ENCODE results near the gene MTRF1L.
"Not testable (repeated sequence)": the region's sequence is repeated elsewhere in the genome, so short reads cannot be mapped to it uniquely, and the experiment has no call there.

MTRF1L gene

DNA sequence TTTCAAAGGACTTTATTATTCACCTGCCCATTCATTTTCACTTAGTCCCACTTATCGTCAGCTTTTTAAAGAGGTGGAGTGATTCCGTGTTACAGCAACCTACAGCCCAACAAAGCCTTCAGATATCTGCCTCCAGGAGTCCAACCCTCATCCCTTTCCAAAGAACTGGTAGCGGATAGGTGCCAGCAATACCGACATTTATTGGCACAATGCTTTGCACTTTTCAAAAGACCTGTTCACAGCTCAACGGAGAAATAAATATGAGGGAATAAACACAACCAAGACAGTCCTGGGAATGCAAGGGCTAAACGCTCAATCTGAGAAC is 819 bp upstream of the MTRF1L start:
- DNase-seq (ENCODE audit: low spot score): no peak

DNA sequence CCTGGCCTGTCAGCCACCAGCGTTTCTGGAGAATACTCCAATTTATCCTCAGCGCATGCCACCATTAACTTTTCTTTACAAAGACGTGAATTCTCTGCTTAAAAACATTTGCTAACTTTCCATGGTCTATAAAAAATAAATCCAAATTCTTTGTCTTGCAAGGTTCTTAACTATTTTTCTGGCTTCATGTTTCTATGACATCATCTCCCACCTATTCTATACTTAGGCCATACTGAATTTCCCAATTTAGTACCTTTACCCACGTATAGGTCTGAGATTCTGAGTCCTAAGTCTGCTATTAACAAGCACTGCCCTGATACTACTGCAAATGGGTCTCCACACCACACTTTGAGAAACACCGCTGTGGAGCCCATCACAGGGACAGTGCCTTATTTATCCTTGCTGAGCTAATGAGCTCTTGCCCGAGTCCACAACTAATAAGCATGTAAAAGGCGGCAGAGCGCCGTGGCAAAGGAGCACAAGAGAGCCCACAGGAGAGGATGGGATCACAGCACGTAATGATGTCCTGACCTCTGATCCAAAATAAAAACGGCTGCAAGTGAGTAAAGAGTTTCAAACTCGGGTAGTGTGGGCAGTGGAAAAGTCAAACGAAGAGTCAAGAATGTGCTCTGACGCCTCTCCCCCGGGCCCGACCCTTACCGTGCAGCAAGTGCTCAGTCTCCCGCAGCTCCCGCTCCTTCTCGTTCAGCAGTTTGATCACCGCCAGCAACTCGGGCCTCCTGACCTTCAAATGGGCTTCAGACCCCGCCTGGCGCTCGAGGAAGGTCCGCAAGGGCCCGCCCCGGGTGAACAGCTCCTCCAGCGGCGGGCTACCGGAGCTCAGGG is 519 bp downstream of the MTRF1L start:
- no peak for DNase-seq (ENCODE audit: low spot score)

DNA sequence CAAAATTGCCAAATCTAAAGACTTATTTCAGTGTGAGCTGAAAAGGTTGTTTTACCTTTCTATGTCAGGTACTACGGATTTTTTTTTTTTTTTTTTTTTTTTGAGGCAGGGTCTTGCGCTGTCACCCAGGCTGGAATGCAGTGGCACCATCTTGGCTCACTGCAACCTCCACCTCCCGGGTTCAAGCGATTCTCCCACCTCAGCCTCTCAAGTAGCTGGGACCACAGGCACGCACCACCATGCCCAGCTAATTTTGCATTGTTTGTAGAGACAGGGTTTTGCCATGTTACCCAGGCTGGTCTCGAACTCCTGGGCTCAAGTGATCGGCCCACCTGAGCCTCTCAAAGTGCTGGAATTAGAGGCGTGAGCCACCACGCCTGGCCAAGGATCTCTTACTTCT is 1.7 kb downstream of the MTRF1L start:
- DNase-seq (ENCODE audit: low spot score): not testable (repeated sequence)

DNA sequence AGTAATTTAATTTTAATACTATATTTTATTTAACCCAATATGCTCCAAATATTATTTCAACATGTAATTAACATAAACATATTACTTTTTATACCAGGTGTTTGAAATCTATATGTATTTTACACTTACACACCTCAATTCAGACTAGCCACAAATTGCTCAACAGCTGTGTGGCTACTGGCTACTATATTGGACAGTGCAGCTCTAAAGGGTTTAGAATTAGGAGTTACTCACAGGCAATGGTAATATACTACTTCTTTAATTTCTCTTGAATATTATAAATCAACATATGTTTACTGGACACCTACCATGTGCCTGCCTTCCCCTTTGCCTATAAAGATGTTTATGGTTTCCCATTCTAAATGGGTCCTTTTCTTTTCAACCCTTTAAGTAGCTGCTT is 2.3 kb downstream of the MTRF1L start:
- no peak for DNase-seq (ENCODE audit: low spot score)

DNA sequence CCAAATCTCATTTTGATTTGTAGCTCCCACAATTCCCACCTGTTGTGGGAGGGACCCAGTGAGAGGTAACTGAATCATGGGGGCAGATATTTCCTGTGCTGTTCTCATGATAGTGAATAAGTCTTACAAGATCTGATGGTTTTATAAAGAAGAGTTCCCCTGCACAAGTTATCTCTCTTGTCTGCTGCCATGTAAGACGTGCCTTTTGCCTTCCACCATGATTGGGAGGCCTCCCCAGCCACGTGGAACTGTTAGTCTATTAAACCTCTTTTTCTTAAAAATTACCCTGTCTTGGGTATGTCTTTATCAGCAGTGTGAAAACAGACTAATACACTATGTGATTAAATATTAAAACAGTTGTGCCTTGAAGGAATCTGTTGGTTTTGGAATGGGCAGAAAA is 3.0 kb downstream of the MTRF1L start:
- DNase-seq (ENCODE audit: low spot score): not testable (repeated sequence)

DNA sequence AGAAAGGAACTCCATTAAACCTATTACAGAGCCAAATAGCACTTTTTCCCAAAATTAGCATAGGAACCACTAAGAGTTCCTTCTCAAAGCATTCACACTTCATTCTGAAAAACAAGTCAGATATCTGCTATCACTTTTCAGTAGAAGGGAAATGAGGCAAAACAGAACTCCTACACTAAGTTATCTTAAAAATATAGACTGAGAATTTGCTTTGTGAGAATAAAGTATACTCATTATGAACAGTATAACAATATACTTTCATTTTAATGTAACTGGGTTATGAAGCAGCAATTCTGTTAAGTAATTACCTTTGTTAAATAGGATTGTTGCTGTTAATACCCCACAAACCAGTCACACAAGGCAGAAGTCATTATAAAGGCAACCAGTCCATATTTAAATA is 8.7 kb downstream of the MTRF1L start:
- no peak for DNase-seq (ENCODE audit: low spot score)

DNA sequence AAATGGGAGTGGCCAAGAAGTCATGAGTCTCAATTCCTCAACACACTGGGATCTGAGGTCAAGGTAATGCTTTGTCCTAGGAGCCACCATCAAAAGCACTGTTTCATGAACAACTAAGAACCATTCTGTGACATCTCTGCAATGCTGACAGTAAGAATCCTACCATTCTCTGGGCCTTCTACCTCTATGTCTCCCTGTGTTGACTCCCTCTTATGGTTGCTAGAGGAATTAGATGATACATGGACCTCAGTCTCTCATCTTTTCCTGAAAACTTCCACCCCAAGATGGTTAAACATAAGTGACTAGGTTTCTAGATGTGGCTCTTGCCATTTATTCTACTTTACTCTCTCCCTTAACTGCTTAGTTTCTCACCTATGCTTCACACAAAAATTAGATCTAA is 9.1 kb downstream of the MTRF1L start:
- no peak for DNase-seq (ENCODE audit: low spot score)

DNA sequence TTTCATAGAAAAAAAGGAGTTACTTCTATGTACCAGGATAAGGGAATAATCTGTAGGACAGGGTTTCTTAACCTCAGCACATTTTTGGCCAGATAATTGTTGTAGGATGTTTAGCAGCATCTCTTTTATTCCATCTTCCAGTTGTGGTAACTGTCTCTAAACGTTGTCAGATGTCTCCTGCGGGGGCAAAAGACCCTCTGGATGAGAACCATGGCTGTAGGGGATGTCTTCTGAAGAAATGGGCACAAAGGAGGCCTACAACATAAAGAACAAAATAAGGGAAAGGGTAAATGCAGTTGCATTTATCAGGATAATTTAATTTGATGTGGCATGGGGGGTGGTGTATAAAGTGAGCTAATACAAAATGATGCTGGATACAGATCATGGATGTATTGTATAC is 15.5 kb downstream of the MTRF1L start:
- no peak for DNase-seq (ENCODE audit: low spot score)

DNA sequence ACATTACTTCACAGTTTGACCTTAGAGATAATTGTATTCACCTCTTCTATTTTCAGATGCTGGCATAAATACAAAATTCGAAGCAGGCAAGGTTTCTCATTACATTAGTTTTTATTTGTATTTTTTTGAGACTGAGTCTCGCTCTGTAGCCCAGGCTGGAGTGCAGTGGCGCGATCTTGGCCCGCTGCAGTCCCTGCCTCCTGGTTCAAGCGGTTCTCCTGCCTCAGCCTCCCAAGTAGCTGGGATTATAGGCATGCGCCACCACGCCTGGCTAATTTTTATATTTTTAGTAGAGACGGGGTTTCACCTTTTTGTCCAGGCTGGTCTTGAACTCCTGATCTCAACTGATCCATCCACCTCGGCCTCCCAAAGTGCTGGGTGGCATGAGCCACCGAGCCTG is 17.2 kb downstream of the MTRF1L start:
- not testable (repeated sequence) for DNase-seq (ENCODE audit: low spot score)

DNA sequence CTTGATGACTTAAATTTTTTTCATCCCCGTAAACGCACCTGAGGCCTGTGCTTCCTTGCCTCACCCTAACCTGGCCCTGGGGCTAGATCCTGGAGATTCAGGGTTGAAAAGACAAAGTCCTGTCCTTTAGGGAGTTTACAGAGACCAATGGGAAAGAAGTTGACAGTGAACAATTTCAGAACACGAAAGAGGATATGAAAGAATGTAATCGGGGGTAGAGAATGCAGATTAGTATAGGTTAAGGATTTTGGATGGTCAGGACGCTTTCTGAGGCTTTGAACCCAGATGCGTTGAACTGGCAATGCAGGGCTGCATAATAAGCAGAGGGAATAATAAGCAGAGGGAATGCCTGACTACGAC is 18.0 kb downstream of the MTRF1L start:
- DNase-seq (ENCODE audit: low spot score): no peak

DNA sequence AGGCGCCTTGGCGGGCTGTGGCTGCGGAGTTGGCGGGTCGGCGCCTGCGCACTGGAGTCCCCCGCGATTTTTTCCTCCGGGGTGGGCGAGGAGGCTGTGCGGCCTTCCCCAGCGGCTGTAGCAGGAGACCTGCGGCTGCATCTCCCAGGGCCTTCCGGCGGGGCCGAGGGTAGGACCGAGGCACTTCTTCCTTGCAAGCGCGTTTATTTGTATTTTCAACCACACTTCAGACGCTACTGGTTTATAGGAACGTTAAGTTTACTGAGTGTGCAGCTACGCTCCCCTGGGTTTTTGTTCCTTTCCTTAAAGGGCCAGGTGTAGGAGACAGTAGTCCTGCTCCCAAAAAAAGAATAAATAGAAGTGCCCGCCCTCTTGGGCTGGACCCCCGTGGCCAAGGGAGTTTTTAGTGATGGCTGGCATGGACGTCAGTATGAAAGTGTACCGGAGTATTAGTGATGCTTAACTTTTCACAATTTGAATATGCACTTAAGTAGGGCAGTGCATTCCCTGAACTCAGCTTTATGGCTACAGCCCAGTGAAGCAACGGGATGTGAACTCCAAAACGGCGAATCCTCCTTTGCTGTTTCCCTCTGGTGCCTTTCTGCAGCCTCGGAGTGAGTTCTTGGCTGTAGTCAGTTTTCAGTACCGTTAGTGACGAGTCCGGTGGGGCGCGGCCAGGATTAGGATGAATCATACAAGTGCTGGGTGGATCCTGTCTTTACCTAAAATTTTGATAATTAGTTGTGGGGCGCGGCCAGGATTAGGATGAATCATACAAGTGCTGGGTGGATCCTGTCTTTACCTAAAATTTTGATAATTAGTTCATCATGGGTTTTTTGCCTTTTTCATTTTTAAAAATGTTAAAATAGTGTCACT is 18.6 kb downstream of the MTRF1L start:
- DNase-seq (ENCODE audit: low spot score): peak; percentile 82

DNA sequence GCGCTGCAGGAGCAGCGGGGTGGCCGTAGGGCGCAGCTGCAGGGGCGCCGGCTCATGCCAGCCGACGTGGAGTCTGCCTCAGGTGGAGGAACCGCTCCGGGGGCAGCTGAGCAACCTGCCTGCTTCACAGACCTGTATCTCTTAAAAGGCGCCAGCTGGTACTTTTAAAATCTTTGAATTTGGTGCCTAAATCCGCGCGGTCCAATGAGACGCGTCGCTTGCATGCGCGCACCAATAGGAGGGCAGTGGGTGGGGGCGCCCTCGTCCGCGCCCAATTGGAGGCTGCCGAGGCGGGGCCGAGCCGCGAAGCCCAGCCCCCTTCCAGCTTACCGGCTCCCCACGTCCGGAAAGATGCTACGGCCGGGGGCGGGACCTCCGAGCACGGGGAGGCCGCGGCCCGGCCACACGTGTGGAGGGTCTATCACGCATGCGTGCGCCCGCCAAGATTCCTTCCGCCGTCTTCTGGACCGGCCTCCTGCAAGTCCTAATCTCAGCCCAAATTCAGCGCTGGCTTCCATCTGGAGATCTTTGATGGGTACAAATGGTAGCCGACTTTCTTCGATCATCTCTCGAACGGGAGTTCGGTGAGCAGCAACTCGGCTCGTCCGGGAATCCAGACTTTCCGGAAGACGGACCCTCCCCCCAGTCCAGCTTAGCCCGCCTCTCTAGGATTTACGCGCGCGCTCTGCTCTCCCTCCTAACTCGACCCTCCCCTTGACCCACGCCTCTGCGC is 19.4 kb downstream of the MTRF1L start, which contains the start of gene FBXO5:
Gene FBXO5 (minus strand): TSS at position 138 of the 733 bp plus-strand sequence. CDS start 82 bp downstream, at position 56.
- DNase-seq (ENCODE audit: low spot score): peak; percentile 80

DNA sequence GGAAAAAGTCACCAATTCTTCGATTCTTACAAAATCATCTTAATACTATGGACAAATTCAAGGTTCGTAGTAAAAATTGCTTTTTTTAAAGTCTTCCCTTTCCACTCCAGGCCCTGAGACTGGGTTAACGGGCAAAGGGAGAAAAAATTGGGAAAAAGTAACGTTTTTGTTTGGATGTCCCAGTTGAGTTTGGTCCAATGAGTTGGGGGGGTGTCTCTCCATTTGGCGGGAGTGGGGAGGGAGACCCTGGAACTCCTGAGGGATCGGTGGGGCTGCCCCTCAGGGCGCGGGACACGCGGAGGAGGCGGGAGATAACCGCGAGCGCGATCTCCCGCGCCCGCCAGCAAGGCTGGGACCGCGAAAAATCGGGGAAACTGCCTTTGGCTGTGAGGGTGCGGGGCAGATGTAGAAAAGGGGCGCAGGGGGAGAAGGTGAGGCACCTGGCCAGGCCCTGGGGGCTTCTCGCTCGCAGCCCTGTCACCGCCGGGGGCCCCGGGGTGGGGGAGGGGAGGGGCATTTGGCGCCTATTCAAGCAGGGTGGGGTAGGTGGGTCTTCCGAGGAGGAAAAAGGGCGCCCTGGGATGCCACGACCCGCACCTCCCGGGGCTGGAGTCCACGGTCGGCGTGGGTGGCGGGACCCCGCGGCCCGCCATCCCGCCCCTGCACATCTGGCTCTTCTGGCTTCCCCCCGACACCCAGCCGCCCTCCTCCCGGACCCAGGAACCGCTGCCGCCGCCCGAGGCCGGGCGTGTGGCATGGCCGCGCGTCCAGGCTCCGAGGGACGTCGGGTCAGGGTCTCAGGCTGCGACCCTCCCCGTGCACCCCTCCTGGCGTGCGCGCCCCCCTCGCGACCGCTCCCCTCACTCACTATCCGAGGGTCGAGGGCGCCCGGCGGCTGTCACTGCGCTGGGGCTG is 20.3 kb downstream of the MTRF1L start:
- DNase-seq (ENCODE audit: low spot score): no peak

DNA sequence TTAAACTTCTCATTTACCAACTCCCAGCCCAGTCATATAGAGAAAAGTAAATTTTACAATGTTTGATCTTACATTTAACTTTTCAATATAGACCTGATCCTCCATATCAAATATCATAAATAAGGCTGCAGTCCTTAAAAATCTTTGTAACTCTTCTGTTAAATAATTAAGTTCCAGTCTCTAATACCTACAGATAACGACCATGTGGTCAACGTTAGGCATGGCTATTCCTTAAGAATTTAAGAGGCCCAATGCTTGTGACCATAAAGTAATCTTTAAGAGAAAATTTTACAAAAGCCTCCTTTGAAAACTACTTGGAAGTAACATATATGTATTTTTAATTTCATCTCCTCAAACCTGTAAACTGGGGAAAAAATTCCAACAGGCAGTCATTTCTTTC is 21.3 kb downstream of the MTRF1L start:
- DNase-seq (ENCODE audit: low spot score): no peak

DNA sequence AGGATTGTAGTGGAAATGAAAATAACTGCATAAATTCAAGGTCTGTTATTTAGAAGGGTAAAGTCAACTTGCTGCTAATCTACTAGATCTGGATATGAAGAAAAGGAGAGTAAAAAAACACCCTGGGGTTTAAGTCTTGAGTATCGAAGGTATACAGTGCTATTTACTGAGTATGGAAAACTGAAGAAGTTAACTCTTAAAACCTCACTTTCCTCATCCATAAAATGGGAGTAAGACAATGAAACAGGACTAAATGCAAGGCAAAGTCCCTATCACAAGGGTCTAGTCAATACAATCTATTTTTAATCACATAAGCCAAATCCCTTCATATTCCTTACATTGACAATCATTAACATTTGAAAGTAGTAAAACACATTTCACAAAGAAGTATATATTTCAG is 21.9 kb downstream of the MTRF1L start:
- no peak for DNase-seq (ENCODE audit: low spot score)

DNA sequence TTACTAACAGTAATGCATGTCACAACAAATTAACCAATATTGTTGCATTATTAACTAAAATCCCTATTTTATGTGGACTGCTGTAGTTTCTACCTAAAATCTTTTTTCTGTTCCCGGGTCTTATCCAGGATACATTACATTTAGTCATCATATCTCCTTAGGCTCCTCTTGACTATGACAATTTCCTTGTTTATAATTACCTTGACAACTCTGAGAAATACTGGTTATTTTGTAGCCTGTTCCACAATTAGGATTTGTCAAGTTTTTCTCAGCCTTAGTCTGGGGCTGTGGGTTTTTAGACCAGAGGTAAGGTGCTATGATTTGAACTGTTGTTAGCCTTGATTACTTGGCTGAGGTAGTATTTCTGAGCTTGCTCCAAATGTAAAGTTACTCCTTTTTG is 23.4 kb downstream of the MTRF1L start:
- no peak for DNase-seq (ENCODE audit: low spot score)

DNA sequence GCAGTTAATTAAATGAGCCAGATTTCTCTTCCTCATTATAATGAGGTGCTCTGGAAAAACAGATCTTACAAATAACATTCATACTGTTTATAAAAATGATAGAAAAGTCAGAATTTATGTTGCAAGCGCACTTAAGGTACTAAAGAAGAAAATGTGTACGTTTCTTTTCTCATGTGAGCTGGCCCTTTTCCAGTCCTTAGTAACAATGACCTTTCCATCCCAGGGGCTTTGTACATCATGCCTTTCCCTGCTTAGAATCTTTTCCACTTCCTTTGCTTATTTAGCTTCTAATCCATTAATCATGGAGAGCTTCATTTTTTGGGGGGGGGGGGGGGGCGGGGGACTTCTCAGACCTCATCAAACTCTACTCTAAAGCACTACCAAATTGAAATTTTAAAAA is 24.5 kb downstream of the MTRF1L start:
- no peak for DNase-seq (ENCODE audit: low spot score)

DNA sequence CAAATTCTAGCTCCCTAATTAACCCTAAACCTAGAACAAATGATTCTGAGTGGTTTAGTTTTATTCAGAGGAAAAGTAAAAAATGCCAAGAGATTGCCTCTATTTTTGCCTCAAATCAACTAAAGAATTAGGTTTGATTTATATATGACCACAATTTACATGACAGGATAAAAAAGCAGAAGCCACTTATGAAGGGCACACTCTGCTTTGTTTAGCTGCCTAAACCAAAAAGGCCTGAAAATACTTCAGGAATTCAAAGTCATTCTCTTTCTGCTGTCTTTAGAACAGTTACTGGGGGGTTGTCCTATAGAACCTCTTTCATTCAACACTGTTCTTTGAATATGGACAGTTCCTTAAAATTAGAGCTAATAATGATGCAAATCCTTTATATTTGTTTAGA is 25.0 kb downstream of the MTRF1L start:
- DNase-seq (ENCODE audit: low spot score): no peak

DNA sequence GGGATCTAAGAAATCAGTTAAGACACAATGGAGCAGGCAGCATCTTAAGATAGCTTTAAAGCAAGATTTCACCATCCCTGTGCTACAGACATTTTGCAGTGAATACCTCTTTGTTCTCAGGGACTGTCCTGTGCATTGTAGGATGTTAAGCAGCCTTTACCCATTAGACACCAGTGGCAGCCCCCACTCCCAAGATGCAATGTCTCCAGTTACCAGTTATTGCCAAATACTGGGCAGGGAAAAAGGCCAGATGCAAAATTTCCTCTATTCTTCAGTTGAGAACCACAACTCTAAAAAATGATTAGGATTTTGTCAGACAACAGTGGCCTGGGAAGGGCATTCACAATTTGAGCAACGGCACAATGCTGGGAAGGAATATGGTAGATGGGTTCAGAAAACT is 25.8 kb downstream of the MTRF1L start:
- DNase-seq (ENCODE audit: low spot score): no peak

DNA sequence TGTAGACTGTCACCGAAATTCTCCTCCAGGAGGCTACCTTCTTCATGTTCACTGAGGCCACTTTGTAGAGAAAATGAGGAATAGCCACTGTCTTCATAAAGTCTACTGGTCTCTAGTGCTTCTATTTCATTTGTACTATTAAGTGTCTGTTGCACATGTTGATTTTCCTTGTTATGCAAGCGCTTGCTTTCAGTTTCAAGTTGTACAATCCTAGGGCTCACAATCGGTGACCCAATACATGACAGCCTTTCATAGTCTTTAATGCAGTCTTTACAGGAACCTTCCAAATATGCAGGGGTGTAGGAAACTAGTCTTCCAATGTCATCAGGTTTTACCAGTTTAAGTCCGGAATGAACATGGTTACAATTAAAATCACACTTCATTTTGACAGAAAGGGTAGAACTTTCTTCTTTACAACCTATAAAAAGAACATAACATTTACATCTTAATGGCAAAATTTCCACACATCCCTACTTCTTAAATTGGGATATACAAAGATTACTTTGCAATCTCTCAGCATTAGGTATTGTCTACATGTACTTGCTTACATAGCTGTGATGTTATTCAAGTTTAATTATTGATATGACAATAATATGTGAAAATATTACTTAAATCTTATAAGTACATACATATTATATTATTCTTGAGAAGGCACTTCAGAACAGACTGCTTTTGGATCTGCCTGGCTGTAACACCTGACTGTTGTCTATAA is 27.1 kb downstream of the MTRF1L start:
- no peak for DNase-seq (ENCODE audit: low spot score)

DNA sequence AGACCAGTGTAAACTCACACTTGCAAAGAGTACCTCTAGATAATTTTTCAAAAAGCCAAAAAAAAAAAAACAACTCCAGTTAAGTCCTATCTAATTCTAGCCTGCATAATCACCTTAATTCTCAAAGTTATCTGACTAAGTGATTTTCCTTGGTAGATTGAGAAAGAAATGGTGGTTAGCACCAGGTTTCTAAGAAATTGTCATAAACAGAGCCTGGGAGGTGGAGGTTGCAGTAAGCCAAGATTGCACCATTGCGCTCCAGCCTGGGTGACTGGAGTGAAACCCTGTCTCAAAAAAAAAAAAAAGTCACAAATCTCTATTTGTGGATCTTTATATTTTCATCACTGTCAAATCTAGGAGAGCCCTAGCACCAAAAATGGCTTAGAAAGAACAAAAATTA is 28.6 kb downstream of the MTRF1L start:
- DNase-seq (ENCODE audit: low spot score): no peak
